Left ventricle myocardium inferior (tissue), 1 donor: ENCODE results near the gene PPP1R37. TPM values are rescaled to one million over a fixed set of nuclear protein-coding genes. Genes with fewer than 3 reads are reported as not detected.

Experiments
- DNase-seq: peaks from one replicate; pipeline ENCODE4 v3.0.0-alpha.2; 2020
- H3K27ac ChIP-seq: fragments of 200-600 bp; replicated peaks from 2 replicates; pipeline ENCODE4 v1.8.0; 2021
- H3K27me3 ChIP-seq: fragments of 200-600 bp; 2 replicates; pipeline ENCODE4 v1.8.0; 2021; ENCODE audit warnings: low read depth
- H3K36me3 ChIP-seq: fragments of 200-600 bp; 2 replicates; pipeline ENCODE4 v1.8.0; 2021
- H3K4me1 ChIP-seq: fragments of 200-600 bp; 2 replicates; pipeline ENCODE4 v1.8.0; 2021
- H3K4me3 ChIP-seq: fragments of 200-600 bp; 2 replicates; pipeline ENCODE4 v1.8.0; 2021; ENCODE audit warnings: mild to moderate bottlenecking, moderate library complexity
- H3K9me3 ChIP-seq: fragments of 200-600 bp; replicated peaks from 2 replicates; pipeline ENCODE4 v1.8.0; 2021
- CTCF ChIP-seq: fragments of 200-600 bp; IDR thresholded peaks from 2 replicates; pipeline ENCODE4 v1.8.0; 2021; ENCODE audit warnings: antibody characterized with exemption, mild to moderate bottlenecking, borderline replicate concordance
- intact Hi-C: fragments of 100-400 bp; cut with micrococcal nuclease; formaldehyde crosslinking; loops from one replicate; pipeline ENCODE4 v1.11.0; 2022
- total RNA-seq: library from RNA; stranded (reverse); fragmentation: NEBNext Ultra II Directional; extraction: Animal tissue kit (Norgen Biotek cat#: 25700); gene quantifications from one replicate; pipeline ENCODE4 v1.2.1, GENCODE V29; 2021
- donor health status: DM: no; HTN: yes; CAD: no; lungs with severe emphysema.

PPP1R37 gene
- total RNA-seq, 1 donor from 2014 or later: 15.9 TPM

- intact Hi-C loops: no loop called here
- DNase-seq: no peak
- H3K27me3 ChIP-seq: no peaks in the 10 kb centered on the region
- no peak overlapping the region for H3K4me3 ChIP-seq
- no peak for TF ChIP-seq CTCF
- H3K9me3 ChIP-seq: no peaks in the 10 kb centered on the region
- peaks cover 95% of the 10 kb centered on the region for H3K36me3 ChIP-seq
- H3K27ac ChIP-seq: no peak overlapping the region
- H3K4me1 ChIP-seq: no peaks in the 10 kb centered on the region
Measured at GRCh38 chr19:45066921-45067661, 25.9 kb upstream of the PPP1R37 start.

- Histone ChIP-seq H3K4me3 (no peak overlapping the region), H3K27me3 (no peaks in the 10 kb centered on the region), H3K36me3 (peaks cover 86% of the 10 kb centered on the region), H3K4me1 (no peaks in the 10 kb centered on the region), H3K9me3 (no peaks in the 10 kb centered on the region), H3K27ac (no peak overlapping the region)
- no peak for DNase-seq
- intact Hi-C loops: no loop called here
- TF ChIP-seq CTCF: no peak
Measured at GRCh38 chr19:45068041-45068440, 24.9 kb upstream of the PPP1R37 start.

GRCh38 chr19:45069056-45069455 lies 23.9 kb upstream of the PPP1R37 start:
- intact Hi-C loops: no loop called here
- Histone ChIP-seq H3K36me3 (peaks cover 76% of the 10 kb centered on the region), H3K4me3 (no peak overlapping the region), H3K9me3 (no peaks in the 10 kb centered on the region), H3K4me1 (no peaks in the 10 kb centered on the region), H3K27ac (no peak overlapping the region), H3K27me3 (no peaks in the 10 kb centered on the region)
- TF ChIP-seq CTCF: no peak
- DNase-seq: peak; percentile 21

- Histone ChIP-seq H3K27me3 (no peaks in the 10 kb centered on the region), H3K4me3 (no peak overlapping the region), H3K9me3 (no peaks in the 10 kb centered on the region), H3K4me1 (peaks cover 5% of the 10 kb centered on the region), H3K27ac (no peak overlapping the region), H3K36me3 (peaks cover 64% of the 10 kb centered on the region)
- DNase-seq: no peak
- intact Hi-C loops: no loop called here
- no peak for TF ChIP-seq CTCF
Measured at GRCh38 chr19:45070214-45070613, 22.8 kb upstream of the PPP1R37 start.

GRCh38 chr19:45070861-45071544 lies 22.0 kb upstream of the PPP1R37 start:
- TF ChIP-seq CTCF: no peak
- Histone ChIP-seq H3K9me3 (no peaks in the 10 kb centered on the region), H3K4me3 (no peak overlapping the region), H3K4me1 (peaks cover 13% of the 10 kb centered on the region), H3K27ac (no peak overlapping the region), H3K27me3 (no peaks in the 10 kb centered on the region), H3K36me3 (peaks cover 57% of the 10 kb centered on the region)
- no peak for DNase-seq
- intact Hi-C loops: no loop called here
